Activated naive CD8-positive, alpha-beta T cell treated with anti-CD3 and anti-CD28 coated beads, Interleukin-2, amount 50 U/mL, for 24 hours (primary cell): ENCODE measurements around the gene PNLIPRP1.

Experiments
- ATAC-seq: fragments of 150-1000 bp; cut with Tn5 transposase; one replicate; pipeline ENCODE4 v1.10.0; 2021
- DNase-seq: peaks from one replicate; pipeline ENCODE4 v3.0.0; 2021
- H3K27ac Mint-ChIP-seq: one replicate; pipeline ENCODE4 v1.8.0; 2021; ENCODE audit warnings: mild to moderate bottlenecking, mixed read lengths
- H3K27me3 Mint-ChIP-seq: one replicate; pipeline ENCODE4 v1.8.0; 2021; ENCODE audit warnings: mixed read lengths
- H3K36me3 Mint-ChIP-seq: one replicate; pipeline ENCODE4 v1.8.0; 2021; ENCODE audit warnings: low read depth, mixed read lengths
- H3K4me1 Mint-ChIP-seq: one replicate; pipeline ENCODE4 v1.8.0; 2021; ENCODE audit warnings: mixed read lengths
- H3K4me3 Mint-ChIP-seq: one replicate; pipeline ENCODE4 v1.8.0; 2021; ENCODE audit warnings: mild to moderate bottlenecking, moderate library complexity, mixed read lengths
- H3K9me3 Mint-ChIP-seq: one replicate; pipeline ENCODE4 v1.8.0; 2021; ENCODE audit warnings: mixed read lengths

The PNLIPRP1 gene

DNA sequence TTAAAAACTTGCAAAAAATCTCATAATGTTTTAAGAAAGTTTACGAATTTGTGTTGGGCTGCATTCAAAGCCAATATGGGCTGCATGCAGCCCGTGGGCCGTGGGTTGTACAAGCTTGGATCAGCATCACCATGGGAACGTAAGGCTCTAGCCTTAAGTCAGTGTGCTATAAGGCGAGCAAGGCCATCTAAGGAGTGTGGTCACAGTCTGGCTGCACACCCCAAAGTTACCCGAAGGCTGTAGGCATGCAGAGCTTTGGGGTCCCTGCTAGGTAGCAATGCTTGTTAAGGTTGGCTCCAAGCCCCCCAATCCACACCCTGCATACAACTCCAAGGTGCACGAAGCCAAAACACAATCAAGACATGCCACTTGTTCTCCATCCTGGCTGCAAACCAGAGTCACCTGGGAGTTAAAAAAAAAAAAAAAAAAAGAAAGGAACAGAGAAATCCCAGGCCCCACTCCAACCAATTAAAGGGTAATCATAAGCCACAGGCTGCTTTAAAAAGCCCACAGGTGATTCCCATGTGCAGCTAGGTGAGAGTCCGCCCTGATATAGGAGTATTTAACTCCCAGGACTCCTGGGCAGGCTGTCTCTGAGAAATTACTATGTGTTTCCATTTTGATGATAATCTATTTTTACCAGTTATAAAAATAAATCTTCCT lies 21.5 kb downstream of the PNLIPRP1 start:
- ATAC-seq, result no peak
- Mint-ChIP-seq H3K4me3 (no peak overlapping the region), H3K27me3 (peaks cover 10% of the 10 kb centered on the region)

DNA sequence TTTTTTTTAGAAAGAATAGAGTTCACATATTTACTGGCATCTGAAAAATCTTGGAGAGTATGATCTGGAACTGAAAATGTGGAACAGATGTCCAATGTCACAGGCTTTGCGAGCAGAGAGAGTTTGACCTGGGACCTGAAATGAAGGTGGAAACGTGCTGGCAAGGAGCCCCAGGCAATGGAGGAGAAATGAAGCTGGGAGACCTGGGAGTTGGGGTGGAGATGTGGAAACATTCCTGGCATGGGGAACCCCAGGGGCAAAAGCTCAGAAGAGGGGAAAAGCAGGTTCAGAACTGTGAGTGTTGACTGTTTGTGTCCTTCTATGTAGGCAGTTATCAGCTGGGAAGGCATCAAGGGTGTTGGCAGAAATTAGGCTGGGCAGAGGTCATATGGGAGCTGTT lies 22.7 kb downstream of the PNLIPRP1 start:
- no peak overlapping the region for H3K27ac Mint-ChIP-seq
- no peaks in the 10 kb centered on the region for H3K4me1 Mint-ChIP-seq
- H3K9me3 Mint-ChIP-seq, result no peaks in the 10 kb centered on the region
- H3K4me3 Mint-ChIP-seq, result no peak overlapping the region
- no peak for DNase-seq
- H3K36me3 Mint-ChIP-seq, result no peaks in the 10 kb centered on the region
- H3K27me3 Mint-ChIP-seq, result peaks cover 7% of the 10 kb centered on the region
- no peak for ATAC-seq

More for the DNA sequence above, 21.5 kb downstream of the PNLIPRP1 start:
- Mint-ChIP-seq H3K4me1 (no peaks in the 10 kb centered on the region), H3K27ac (no peak overlapping the region), H3K36me3 (no peaks in the 10 kb centered on the region), H3K9me3 (no peaks in the 10 kb centered on the region)
- DNase-seq, result no peak

DNA sequence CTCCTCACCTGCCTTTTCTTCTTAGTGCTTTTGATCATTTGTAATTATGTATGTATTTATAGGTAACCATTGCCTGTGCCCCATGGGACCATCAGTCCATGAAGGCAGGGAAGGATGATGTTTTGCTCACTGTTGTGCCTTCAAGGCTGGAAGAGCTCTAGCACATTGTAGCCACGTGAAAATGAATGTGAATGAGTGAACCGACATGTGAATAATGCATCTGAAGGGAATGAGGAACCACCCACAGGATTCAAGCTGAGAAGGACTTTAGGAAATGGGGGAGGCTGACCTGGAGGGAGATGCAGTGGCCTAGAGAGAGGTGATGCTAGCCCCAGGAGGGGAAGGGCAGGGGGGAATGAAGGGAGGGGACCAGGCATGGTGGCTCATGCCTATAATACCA lies 24.0 kb downstream of the PNLIPRP1 start:
- Mint-ChIP-seq H3K4me3 (no peak overlapping the region), H3K27ac (no peak overlapping the region), H3K9me3 (peaks cover 4% of the 10 kb centered on the region), H3K4me1 (no peaks in the 10 kb centered on the region), H3K27me3 (peaks cover 7% of the 10 kb centered on the region), H3K36me3 (no peaks in the 10 kb centered on the region)
- DNase-seq (no peak), ATAC-seq (no peak)

DNA sequence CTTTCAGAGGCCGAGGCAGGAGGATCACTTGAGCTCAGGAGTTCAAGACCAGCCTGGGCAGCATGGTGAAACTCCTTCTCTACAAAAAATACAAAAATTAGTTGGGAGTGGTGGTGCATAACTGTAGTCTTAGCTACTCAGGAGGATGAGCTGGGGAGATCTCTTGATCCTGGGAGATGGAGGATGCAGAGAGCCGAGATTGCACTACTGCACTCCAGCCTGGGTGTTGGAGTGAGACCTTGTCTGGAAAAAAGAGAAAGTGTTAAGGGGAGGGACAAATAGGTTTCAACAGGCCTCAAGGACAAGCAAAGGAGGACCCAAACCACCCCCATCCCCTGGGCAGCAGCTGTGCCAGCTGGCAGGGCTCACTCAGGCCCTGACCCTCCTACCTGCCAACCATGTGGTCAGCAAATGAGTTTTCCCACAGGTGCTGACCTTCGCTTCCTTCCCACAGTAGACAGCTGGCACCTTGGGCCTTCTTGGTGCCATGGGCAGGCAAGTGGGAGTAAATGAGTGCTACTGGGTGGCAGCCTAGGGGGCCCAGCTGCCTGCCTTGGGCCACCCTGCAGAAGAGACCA lies 24.5 kb downstream of the PNLIPRP1 start:
- no peaks in the 10 kb centered on the region for H3K36me3 Mint-ChIP-seq
- peaks cover 4% of the 10 kb centered on the region for H3K27me3 Mint-ChIP-seq
- no peak overlapping the region for H3K27ac Mint-ChIP-seq
- H3K4me3 Mint-ChIP-seq, result no peak overlapping the region
- H3K4me1 Mint-ChIP-seq, result no peaks in the 10 kb centered on the region
- H3K9me3 Mint-ChIP-seq, result peaks cover 4% of the 10 kb centered on the region
- DNase-seq, result no peak
- no peak for ATAC-seq

DNA sequence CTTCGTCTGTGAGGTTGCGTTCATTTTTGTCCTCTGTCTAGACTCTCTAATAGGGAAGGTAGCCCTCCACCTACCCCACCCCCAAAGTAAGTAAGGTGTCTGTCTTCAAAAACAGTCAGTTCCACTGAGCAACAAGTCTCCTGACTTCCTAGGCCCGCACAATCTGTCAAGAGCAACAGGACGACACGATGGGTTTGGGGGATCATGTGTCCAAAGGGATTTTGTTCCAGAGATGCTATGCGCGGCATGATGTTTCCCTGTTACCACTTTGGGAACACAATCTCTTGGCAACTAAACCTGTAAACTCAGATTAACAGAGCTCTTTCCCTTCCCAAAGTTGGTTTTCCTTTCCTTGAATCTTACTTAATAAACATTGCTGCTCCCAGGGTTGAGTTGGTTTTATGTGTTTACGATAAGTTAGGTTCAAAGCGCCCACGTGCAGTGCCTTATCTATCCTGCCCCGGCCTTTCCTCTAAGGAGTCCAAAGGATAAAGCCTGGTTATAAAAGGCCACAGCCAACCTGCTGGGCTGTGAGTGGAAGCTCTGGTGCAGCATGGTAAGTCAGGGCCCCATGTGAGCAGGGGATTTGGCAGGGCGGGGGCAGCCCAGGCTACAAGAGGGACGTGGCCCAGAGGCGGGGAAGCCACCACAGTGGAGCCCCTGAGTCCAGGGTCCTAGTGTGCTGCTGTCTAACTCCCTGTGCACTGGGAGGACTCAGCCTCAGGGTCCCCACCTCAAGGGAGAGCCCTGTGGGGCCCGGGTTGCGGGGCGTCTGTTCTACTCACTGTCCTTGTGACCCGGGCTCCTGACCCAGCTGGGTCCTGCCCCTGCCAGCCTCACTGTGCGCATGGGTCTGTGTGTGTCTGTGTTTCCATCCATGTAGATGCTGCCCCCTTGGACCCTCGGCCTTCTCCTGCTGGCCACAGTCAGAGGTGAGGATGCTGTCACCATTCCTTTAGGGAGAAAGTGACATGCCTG lies 30.0 kb downstream of the PNLIPRP1 start, which contains the start of gene PNLIPRP2:
TSS of gene PNLIPRP2 (plus strand) at position 531 of the 978 bp plus-strand sequence.
- Mint-ChIP-seq H3K4me3 (no peak within 1 kb of the TSS), H3K36me3 (no peaks in the 10 kb centered on the region), H3K4me1 (no peaks in the 10 kb centered on the region), H3K27ac (no peak within 1 kb of the TSS), H3K27me3 (peaks cover 10% of the 10 kb centered on the region), H3K9me3 (peaks cover 4% of the 10 kb centered on the region)
- no peak for ATAC-seq
- DNase-seq, result no peak

DNA sequence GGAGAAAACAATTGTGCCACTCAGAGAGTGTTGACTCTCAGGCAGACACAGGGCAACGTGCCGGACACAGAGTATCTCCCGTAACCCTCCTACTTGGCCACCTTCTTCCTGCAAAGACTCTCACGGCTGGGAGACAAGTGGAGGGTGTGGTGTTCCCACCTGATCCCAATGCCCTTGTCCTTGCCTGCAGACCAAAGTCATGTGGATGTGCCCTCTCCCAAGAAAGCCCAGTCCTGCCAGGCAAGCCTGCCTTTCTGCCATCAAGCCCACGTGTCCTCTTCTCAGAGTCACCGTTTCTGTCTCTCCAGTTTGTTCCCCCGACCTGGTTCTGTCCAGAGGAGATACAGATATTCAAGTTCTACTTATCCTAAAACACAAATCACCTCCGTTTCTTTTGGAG lies 30.7 kb downstream of the PNLIPRP1 start:
- H3K36me3 Mint-ChIP-seq, result no peaks in the 10 kb centered on the region
- no peak overlapping the region for H3K27ac Mint-ChIP-seq
- H3K27me3 Mint-ChIP-seq, result peaks cover 17% of the 10 kb centered on the region
- H3K4me1 Mint-ChIP-seq, result no peaks in the 10 kb centered on the region
- DNase-seq (no peak), ATAC-seq (no peak)
- peaks cover 4% of the 10 kb centered on the region for H3K9me3 Mint-ChIP-seq
- H3K4me3 Mint-ChIP-seq, result no peak overlapping the region

DNA sequence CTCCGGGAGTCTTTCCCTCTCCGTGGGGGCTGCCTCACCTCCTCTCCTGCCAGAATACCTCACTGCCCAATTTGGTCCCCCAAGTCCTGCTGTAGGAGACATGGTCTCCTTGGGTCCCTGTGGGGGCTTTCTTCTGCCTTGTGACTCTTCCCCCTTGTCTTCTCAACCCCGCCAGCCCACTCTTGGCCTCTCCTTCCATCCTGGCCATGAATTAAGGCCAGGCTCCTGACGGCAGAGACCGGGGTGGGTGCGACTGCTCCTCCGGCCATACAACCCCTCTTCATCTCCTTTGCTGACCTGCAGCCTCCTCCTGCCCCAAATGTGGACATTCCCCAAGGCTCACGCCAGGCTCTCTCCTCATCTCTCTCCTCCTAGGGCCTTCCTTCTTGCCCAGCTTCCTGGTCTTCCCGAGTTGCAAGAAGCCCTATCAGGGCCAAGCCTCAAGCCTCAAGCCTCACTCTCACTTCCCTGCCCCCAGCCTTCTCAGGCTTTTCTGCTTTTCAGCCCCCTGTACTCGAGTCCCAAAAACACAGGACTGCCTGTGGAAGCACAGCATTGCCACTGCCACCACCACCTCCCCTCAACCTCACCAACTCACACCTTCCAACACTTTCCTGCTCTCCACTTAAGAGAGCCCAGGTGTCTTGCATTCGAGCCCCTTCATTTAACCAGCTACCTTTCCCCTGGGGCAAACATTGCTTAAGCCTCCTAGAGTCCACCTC lies 31.3 kb downstream of the PNLIPRP1 start:
- Mint-ChIP-seq H3K4me1 (no peaks in the 10 kb centered on the region), H3K36me3 (no peaks in the 10 kb centered on the region), H3K4me3 (no peak overlapping the region), H3K27me3 (peaks cover 20% of the 10 kb centered on the region), H3K27ac (no peak overlapping the region), H3K9me3 (peaks cover 4% of the 10 kb centered on the region)
- no peak for ATAC-seq
- DNase-seq, result no peak

DNA sequence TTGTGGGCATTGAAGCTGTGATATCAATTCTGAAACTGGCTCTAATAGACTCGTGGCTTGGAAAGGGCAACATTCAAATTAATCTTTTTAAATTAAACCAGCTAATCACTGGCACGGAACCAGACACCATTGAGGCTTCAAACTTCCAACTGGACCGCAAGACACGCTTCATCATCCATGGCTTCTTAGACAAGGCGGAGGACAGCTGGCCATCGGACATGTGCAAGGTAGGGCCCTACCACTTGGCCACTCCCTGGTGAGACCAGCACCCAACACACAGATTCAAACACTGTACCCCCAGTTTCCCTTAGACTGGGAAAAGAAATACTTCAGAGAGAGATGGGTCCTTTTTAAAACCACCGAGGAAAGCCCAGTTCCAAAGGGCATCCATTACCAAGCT lies 35.1 kb downstream of the PNLIPRP1 start:
- H3K27ac Mint-ChIP-seq, result no peak overlapping the region
- no peaks in the 10 kb centered on the region for H3K9me3 Mint-ChIP-seq
- no peak overlapping the region for H3K4me3 Mint-ChIP-seq
- H3K36me3 Mint-ChIP-seq, result no peaks in the 10 kb centered on the region
- H3K27me3 Mint-ChIP-seq, result peaks cover 25% of the 10 kb centered on the region
- ATAC-seq, result no peak
- H3K4me1 Mint-ChIP-seq, result no peaks in the 10 kb centered on the region
- DNase-seq, result no peak

DNA sequence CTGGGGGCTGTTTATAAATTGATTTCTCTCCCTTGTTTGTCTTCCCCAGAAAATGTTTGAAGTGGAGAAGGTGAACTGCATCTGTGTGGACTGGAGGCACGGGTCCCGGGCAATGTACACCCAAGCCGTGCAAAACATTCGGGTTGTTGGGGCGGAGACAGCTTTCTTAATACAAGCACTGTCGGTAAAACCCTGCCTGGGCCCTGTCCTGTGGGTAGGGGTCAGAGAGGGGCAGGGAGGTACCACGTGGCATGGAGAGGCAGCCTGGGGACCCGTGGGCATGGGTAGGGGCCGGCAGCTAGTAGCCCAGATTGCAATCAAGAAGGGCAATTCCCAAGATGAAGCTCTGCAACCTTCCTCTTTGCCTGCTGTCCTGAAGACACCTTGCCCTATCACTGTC lies 36.1 kb downstream of the PNLIPRP1 start:
- no peak overlapping the region for H3K27ac Mint-ChIP-seq
- peaks cover 25% of the 10 kb centered on the region for H3K27me3 Mint-ChIP-seq

DNA sequence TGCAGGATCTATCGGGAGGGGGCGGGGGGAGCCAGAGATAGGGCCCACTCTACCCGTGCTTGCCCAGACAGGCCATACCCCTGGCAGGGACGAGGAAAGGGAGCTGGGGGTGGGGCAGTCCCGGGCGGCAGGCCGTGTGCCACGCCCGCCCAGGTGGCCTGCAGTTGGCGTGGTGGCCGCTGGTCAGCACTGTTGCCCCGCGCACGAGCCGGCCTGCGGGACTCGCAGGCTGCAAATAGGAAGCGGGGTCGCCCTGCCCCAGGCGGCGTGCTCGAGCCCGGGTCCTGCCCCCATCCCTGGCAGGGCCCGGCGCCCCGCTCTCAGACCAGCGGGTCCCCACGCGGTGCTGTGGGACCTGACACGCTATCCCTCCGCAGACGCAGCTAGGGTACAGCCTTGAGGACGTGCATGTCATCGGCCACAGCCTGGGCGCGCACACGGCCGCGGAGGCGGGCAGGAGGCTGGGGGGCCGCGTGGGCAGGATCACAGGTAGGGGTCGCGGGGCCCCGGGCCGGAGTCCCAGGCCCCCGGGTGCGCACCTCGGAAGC lies 36.7 kb downstream of the PNLIPRP1 start:
- H3K36me3 Mint-ChIP-seq, result no peaks in the 10 kb centered on the region
- no peaks in the 10 kb centered on the region for H3K9me3 Mint-ChIP-seq
- ATAC-seq (no peak), DNase-seq (no peak)
- H3K4me1 Mint-ChIP-seq, result no peaks in the 10 kb centered on the region
- H3K4me3 Mint-ChIP-seq, result no peak overlapping the region
- no peak overlapping the region for H3K27ac Mint-ChIP-seq
- H3K27me3 Mint-ChIP-seq, result peaks cover 20% of the 10 kb centered on the region

More for the DNA sequence above, 36.1 kb downstream of the PNLIPRP1 start:
- DNase-seq (no peak), ATAC-seq (no peak)
- H3K9me3 Mint-ChIP-seq, result no peaks in the 10 kb centered on the region
- H3K4me3 Mint-ChIP-seq, result no peak overlapping the region
- no peaks in the 10 kb centered on the region for H3K4me1 Mint-ChIP-seq
- H3K36me3 Mint-ChIP-seq, result no peaks in the 10 kb centered on the region

DNA sequence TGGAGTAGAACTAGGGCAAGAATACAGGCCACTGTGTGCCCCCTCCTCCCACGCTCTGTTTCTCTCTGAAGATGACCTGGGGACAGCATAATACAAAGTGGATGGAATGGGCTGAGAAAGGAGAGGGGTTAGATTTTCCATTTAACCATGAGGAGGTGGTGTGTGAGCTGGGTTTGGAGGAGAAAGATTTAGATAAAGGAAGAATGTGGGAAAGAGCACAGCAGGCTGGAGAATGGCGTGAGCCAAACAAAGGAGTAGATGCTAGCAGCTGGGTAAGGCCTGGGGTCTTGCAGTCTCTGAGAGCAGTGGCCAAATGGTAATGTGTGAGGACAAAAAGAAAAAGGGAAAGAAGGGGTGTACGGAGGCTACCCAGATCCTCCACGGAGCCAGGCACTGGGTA lies 38.6 kb downstream of the PNLIPRP1 start:
- no peaks in the 10 kb centered on the region for H3K4me1 Mint-ChIP-seq
- no peak for ATAC-seq

DNA sequence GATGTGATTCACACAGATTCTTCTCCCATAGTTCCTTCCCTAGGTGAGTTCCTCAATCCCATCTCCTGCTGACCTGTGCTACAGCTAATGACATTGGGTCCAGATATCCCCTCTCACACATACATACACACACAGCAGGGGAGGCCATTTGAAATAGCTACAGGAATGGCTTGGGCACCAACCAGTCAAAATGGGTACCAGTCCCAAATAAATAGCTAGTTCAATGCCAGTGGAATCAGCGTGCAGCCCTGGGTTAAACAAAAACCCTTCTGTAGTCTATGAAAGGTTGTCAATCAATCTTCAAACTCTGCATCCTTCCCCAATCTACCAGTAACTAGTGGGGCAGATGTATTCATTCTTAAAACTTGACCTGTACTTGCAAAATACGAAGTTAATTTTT lies 39.3 kb downstream of the PNLIPRP1 start:
- H3K4me3 Mint-ChIP-seq, result no peak overlapping the region
- no peak for ATAC-seq
- H3K4me1 Mint-ChIP-seq, result no peaks in the 10 kb centered on the region
- H3K27me3 Mint-ChIP-seq, result peaks cover 15% of the 10 kb centered on the region
- DNase-seq, result no peak
- no peaks in the 10 kb centered on the region for H3K9me3 Mint-ChIP-seq
- no peak overlapping the region for H3K27ac Mint-ChIP-seq
- H3K36me3 Mint-ChIP-seq, result no peaks in the 10 kb centered on the region

More for the DNA sequence above, 38.6 kb downstream of the PNLIPRP1 start:
- Mint-ChIP-seq H3K9me3 (no peaks in the 10 kb centered on the region), H3K4me3 (no peak overlapping the region), H3K36me3 (no peaks in the 10 kb centered on the region), H3K27ac (no peak overlapping the region), H3K27me3 (peaks cover 16% of the 10 kb centered on the region)
- DNase-seq, result no peak

DNA sequence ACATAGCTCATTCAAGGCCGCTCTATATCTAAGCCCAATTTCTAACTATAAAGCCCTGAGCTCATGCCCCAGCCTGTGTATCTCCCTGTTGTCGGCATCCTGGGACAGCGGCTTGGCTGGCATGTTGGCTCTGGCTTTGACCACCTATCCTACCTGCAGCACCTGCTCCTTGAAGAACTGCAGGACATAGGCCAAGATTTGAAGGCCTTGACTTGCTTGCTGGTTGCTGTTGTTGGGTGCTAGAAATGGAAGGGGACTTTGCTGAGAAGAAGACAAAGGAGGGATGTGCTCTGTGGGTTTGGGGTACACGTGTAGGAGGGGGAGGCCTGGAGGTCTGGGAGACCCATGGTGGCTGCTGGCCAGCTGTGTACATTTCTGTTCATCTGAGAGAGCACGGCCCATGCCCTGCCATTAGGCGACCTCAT lies 41.1 kb downstream of the PNLIPRP1 start:
- DNase-seq (no peak), ATAC-seq (no peak)
- no peak overlapping the region for H3K27ac Mint-ChIP-seq
- no peaks in the 10 kb centered on the region for H3K9me3 Mint-ChIP-seq
- H3K4me3 Mint-ChIP-seq, result no peak overlapping the region
- no peaks in the 10 kb centered on the region for H3K36me3 Mint-ChIP-seq
- H3K4me1 Mint-ChIP-seq, result no peaks in the 10 kb centered on the region
- peaks cover 8% of the 10 kb centered on the region for H3K27me3 Mint-ChIP-seq

DNA sequence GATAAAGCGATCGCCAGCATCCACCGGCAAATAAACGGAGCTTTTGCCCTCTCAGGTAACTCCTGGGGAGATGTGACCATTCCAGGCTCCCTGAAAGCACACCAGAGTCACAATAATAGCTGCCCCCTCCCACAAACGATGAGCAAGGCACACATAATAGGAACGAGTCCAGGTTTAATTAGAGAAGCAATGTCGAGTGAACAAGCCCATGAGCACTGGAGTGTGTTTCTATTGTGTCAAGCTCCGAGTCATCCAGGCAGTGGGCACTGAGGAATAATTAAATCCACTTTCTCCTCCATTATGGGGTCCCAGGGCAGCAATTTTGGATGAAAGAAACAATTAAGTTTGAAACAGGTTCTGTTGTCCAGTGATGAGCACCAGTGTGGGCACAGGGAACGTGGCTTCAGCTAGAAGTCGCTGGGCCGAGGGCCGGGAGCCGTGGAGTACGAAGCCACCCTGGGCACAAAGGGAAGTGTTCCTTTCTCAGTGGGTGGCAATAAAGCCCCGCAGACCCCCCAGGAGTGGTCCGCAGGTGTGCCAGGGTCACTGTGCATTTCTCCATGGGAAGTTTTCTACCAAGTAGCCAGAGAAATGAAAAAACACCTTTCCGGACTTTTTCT lies 41.9 kb downstream of the PNLIPRP1 start:
- Mint-ChIP-seq H3K4me3 (no peak overlapping the region), H3K27ac (no peak overlapping the region), H3K4me1 (peaks cover under 1% of the 10 kb centered on the region), H3K36me3 (no peaks in the 10 kb centered on the region), H3K9me3 (no peaks in the 10 kb centered on the region), H3K27me3 (peaks cover 8% of the 10 kb centered on the region)
- DNase-seq (no peak), ATAC-seq (no peak)
